ENCODE data around the gene RB1. TPM values are rescaled to one million over a fixed set of nuclear protein-coding genes. Genes with fewer than 3 reads are reported as not detected.

The RB1 gene
- total RNA-seq, 2 donors from 2014 or later: 18.7 to 20.1 TPM

- Mint-ChIP-seq H3K27me3 (ENCODE audit: insufficient read depth) (no peaks in the 10 kb centered on the region), H3K4me1 (no peaks in the 10 kb centered on the region), H3K36me3 (ENCODE audit: low read depth) (peaks cover 37% of the 10 kb centered on the region), H3K4me3 (no peak overlapping the region), H3K9me3 (peaks cover 28% of the 10 kb centered on the region), H3K27ac (no peak overlapping the region)
- Histone ChIP-seq H3K36me3 (ENCODE audit: control insufficient read depth, insufficient read depth, low read length) (no peaks in the 10 kb centered on the region), H3K4me1 (ENCODE audit: control insufficient read depth, insufficient read depth, low read length) (no peaks in the 10 kb centered on the region), H3K9ac (ENCODE audit: extremely low read depth, low read length, poor library complexity, severe bottlenecking) (no peak overlapping the region), H3K4me3 (ENCODE audit: low read length) (no peak overlapping the region), H3K9me3 (ENCODE audit: control insufficient read depth, low read length) (peaks cover 8% of the 10 kb centered on the region), H3K27ac (ENCODE audit: low read depth, low read length) (no peak overlapping the region), H3K27me3 (ENCODE audit: control insufficient read depth, insufficient read depth, low read length, poor library complexity, severe bottlenecking) (no peaks in the 10 kb centered on the region)
- DNase-seq: no peak
- TF ChIP-seq, protein P1, sequence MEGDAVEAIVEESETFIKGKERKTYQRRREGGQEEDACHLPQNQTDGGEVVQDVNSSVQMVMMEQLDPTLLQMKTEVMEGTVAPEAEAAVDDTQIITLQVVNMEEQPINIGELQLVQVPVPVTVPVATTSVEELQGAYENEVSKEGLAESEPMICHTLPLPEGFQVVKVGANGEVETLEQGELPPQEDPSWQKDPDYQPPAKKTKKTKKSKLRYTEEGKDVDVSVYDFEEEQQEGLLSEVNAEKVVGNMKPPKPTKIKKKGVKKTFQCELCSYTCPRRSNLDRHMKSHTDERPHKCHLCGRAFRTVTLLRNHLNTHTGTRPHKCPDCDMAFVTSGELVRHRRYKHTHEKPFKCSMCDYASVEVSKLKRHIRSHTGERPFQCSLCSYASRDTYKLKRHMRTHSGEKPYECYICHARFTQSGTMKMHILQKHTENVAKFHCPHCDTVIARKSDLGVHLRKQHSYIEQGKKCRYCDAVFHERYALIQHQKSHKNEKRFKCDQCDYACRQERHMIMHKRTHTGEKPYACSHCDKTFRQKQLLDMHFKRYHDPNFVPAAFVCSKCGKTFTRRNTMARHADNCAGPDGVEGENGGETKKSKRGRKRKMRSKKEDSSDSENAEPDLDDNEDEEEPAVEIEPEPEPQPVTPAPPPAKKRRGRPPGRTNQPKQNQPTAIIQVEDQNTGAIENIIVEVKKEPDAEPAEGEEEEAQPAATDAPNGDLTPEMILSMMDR (conservative IDR thresholded peaks at IDR 0.05): no peak
- 95 to 97% methylated on average over 37 to 48 of the region's 48 CpGs for WGBS, 2 experiments (ENCODE audit: insufficient coverage in 1 of 2, insufficient read length in 1 of 2)
These were observed 16.2 kb downstream of the RB1 start for GRCh38 chr13:48319531-48320398.

DNA sequence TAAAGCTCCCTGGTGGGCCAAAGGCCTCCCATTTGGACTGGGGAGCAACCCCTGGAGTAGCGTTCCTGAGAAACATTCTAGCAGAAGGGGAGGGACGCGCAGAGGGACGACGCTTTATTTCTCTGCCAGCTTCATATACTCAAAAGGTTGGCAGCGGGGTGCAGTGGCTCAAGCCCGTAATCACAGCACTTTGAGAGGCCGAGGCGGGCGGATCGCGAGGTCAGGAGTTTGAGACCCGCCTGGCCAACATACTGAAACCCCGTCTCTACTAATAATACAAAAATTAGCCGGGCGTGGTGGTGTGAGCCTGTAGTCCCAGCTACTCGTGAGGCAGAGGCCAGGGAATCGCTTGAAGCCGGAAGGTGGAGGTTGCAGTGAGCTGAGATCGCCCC, 16.8 kb downstream of the RB1 start:
- DNase-seq: no peak
- TF ChIP-seq, protein P1 (conservative IDR thresholded peaks at IDR 0.05): no peak
- no peaks in the 10 kb centered on the region for H3K27me3 ChIP-seq (ENCODE audit: control insufficient read depth, insufficient read depth, low read length, poor library complexity, severe bottlenecking)
- H3K27ac ChIP-seq (ENCODE audit: low read depth, low read length): no peak overlapping the region
- Mint-ChIP-seq H3K9me3 (peaks cover 22% of the 10 kb centered on the region), H3K27ac (no peak overlapping the region), H3K4me3 (no peak overlapping the region), H3K36me3 (ENCODE audit: low read depth) (peaks cover 31% of the 10 kb centered on the region), H3K4me1 (no peaks in the 10 kb centered on the region), H3K27me3 (ENCODE audit: insufficient read depth) (no peaks in the 10 kb centered on the region)
- H3K9me3 ChIP-seq (ENCODE audit: control insufficient read depth, low read length): peaks cover 8% of the 10 kb centered on the region
- no peak overlapping the region for H3K4me3 ChIP-seq (ENCODE audit: low read length)
- H3K9ac ChIP-seq (ENCODE audit: extremely low read depth, low read length, poor library complexity, severe bottlenecking): no peak overlapping the region
- WGBS, 2 experiments (ENCODE audit: insufficient coverage in 1 of 2, insufficient read length in 1 of 2): 95 to 96% methylated on average over 18 to 20 of the region's 20 CpGs
- no peaks in the 10 kb centered on the region for H3K36me3 ChIP-seq (ENCODE audit: control insufficient read depth, insufficient read depth, low read length)
- H3K4me1 ChIP-seq (ENCODE audit: control insufficient read depth, insufficient read depth, low read length): no peaks in the 10 kb centered on the region

DNA sequence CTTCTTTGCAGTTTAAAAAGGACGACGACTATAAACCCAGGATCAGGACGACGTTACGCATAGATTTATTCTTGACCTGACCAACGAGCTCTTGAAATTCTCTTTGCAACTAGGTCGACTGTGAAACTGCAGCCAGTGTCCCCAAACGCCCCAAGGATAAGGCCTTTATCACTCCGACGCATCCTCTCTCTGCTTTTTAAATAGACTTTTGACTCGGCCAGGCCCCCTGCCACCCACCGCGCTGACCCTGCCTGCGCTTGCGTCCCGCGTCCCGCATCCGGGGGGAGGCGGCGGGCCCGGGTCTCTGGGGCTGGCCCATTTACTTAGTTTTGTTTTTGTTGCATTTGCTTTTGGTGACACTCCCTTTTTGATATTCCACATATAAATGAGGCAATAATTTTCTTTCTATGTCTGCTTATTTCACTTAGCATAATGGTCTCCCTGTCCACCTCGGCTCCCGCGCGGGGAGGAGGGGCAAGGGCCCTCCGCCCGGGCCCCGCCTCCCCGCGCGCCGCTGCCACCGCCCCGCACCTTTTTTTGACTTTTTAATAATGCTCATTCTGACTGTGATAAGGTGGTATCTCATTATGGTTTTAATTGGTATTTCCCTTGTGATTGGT, 17.4 kb downstream of the RB1 start:
- no peak overlapping the region for H3K27ac ChIP-seq (ENCODE audit: low read depth, low read length)
- H3K36me3 ChIP-seq (ENCODE audit: control insufficient read depth, insufficient read depth, low read length): no peaks in the 10 kb centered on the region
- peaks cover 21% of the 10 kb centered on the region for H3K9me3 Mint-ChIP-seq
- H3K4me3 Mint-ChIP-seq: no peak overlapping the region
- WGBS, 2 experiments (ENCODE audit: insufficient coverage in 1 of 2, insufficient read length in 1 of 2): 95 to 99% methylated on average over 16 to 35 of the region's 35 CpGs
- H3K4me1 ChIP-seq (ENCODE audit: control insufficient read depth, insufficient read depth, low read length): no peaks in the 10 kb centered on the region
- DNase-seq: no peak
- H3K36me3 Mint-ChIP-seq (ENCODE audit: low read depth): peaks cover 30% of the 10 kb centered on the region
- H3K9ac ChIP-seq (ENCODE audit: extremely low read depth, low read length, poor library complexity, severe bottlenecking): no peak overlapping the region
- no peaks in the 10 kb centered on the region for H3K27me3 ChIP-seq (ENCODE audit: control insufficient read depth, insufficient read depth, low read length, poor library complexity, severe bottlenecking)
- peaks cover 8% of the 10 kb centered on the region for H3K9me3 ChIP-seq (ENCODE audit: control insufficient read depth, low read length)
- H3K4me1 Mint-ChIP-seq: no peaks in the 10 kb centered on the region
- H3K4me3 ChIP-seq (ENCODE audit: low read length): no peak overlapping the region
- no peak overlapping the region for H3K27ac Mint-ChIP-seq
- H3K27me3 Mint-ChIP-seq (ENCODE audit: insufficient read depth): no peaks in the 10 kb centered on the region
- TF ChIP-seq, protein P1 (conservative IDR thresholded peaks at IDR 0.05): no peak
